ENCODE results near the gene FAM43B.

The FAM43B gene

DNA sequence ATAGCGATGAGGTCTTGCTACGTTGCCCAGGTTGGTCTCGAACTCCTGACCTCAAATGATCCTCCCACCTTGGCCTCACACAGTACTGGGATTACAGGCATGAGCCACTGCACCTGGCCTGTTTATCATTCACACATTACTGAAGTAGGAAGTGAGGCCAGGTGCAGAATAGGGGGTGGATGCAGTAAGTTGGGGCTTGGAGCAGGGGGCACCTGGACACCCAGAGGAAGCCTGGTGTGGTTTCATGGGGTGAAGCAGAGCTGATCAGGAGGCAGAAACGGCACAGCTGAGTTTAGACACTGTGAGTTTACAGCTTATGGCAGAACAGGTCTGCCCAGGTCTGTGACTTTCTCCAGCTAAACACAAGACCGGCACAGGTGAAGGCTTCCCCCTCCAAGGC is 41.4 kb downstream of the FAM43B start:
- no peak for DNase-seq

DNA sequence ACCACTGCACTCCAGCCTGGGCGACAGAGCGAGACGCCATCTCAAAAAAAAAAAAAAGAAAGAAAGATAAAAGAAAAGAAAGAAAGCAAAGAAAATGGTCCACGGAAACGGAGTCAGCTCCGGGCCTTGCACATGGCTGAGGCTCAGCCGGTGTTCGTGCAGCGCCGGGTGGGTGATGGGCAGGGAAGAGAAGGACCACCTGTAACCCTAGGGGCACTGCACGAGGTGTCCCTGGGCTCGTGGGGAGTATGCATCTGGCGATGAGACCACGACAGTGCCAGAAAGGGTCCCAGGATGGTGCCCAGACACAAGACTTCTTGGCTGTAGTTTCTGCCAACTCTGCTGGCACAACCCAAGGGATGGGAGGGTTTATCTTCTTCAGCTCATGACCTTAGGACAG is 42.4 kb downstream of the FAM43B start:
- no peak for DNase-seq

DNA sequence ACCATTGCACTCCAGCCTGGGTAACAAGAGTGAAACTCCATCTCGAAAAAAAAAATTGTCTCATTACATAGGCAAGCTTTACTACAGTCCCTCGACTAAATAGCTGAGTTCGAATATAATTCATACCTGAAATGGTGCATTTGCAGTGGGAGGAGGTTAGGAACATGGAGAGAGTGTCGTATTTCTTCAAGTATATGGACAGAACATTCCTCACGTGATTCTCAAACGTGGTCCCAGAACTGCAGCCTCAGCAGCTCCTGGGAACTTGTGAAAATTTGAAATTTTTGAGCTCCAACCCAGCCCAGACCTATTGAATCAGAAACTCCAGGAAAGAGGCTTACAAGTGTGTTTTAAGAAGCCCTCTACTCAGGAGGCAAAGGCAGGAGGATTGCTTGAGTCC is 43.7 kb downstream of the FAM43B start:
- no peak for DNase-seq

- no peak for DNase-seq
Measured at GRCh38 chr1:20597650-20598049, 45.3 kb downstream of the FAM43B start.

DNA sequence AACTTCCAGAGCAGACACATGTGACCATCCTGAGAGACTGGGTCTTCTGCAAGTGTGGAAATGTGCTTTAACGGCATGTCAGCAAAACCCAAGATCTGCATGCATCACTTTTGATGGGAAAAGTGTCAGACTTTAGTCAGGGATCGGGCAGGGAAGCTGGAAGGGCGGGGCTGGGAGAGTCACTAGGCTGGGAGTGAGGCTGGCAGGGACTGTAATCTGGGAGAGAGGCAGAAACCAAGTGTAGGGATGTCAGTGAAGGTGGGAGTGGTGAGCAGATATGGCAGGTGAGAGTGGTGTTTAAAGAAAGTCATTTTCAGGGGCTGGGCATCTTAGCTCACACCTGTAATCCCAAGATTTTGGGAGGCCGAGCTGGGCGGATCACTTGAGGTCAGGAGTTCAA is 47.8 kb downstream of the FAM43B start:
- DNase-seq: no peak

GRCh38 chr1:20601129-20601825 is 48.9 kb downstream of the FAM43B start:
- no peak for DNase-seq

- no peak for DNase-seq
Measured at GRCh38 chr1:20602851-20603450, 50.6 kb downstream of the FAM43B start.

DNA sequence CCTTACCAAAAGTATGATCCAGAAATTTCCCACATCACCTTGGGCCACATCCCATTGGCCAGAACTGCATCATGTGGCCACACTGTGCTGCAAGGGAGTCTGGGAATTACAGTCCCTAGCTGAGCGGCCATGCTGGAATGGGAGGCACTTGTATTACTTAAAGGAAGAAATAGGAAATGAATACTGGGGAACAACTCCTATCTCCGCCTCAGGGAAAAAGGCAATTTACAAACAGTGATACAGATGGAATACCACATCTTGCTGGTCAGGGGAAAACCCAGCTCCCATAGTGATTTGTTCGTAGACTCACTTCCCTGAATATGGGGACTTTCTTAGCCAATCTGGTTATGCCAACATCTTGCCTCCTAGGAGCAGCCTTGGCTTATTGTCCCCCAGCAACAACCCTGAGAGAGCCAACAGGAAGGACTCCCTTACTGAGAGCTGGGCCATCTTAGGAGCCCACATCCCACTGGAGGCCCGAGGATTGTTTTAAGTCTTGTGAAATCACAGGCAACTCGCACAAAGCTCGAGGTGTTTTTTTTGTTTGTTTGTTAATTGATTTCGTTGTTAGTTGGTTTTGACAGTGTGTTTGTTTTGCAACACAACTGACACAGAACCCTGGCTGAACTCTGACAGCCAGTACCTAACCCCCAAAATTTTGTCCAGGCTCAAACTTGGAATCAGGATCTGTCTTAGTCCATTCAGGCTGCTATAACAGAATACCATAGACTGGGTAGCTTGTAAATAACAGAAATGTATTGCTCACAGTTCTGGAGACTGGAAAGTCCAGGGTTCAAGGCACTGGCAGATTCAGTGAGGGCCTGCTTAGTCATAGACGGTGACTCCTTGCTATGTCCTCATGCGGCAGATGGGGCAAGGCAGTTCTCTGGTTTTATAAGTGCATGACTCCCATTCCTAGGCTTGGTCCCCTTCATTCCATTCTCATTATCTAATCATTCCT is 51.4 kb downstream of the FAM43B start:
- DNase-seq: no peak
